Measurements from ENCODE around the gene H19.
A peak's percentile ranks its signal among the peaks of the same experiment; 100 is the strongest.

Gene H19

GRCh38 chr11:1998861-1999260 lies 1.2 kb upstream of the H19 start:
- no peaks in the 10 kb centered on the region for H3K4me1 ChIP-seq (ENCODE audit: insufficient read depth, low read length)
- no peak overlapping the region for H3K4me2 ChIP-seq (ENCODE audit: insufficient read depth, low read length)
- H3K9me3 ChIP-seq (ENCODE audit: insufficient read depth, low read length, severe bottlenecking) = no peaks in the 10 kb centered on the region
- H3K36me3 ChIP-seq (ENCODE audit: insufficient read depth, low read length) = no peaks in the 10 kb centered on the region
- no peak for ATAC-seq (ENCODE audit: insufficient read depth, low read depth)
- no peaks in the 10 kb centered on the region for H4K20me1 ChIP-seq (ENCODE audit: insufficient read depth, low read length)
- no peaks in the 10 kb centered on the region for H3K27me3 ChIP-seq (ENCODE audit: insufficient read depth, low read length, poor library complexity)
- H3K4me3 ChIP-seq (ENCODE audit: low read depth in 1 of 2, low read length in 2 of 2) = no peak overlapping the region
- TF ChIP-seq CTCF (IDR thresholded peaks at IDR 0.05; ENCODE audit: borderline replicate concordance, extremely low read depth, low read length, poor library complexity, severe bottlenecking) (no peak), EZH2 (IDR thresholded peaks at IDR 0.05; ENCODE audit: borderline replicate concordance, low read depth, low read length, severe bottlenecking) (no peak)
- no peak overlapping the region for H3K27ac ChIP-seq (ENCODE audit: low read length)
- no peak overlapping the region for H3K9ac ChIP-seq (ENCODE audit: low read depth, low read length)
- H2AFZ ChIP-seq (ENCODE audit: low read depth, low read length) = no peak overlapping the region
- H3K79me2 ChIP-seq (ENCODE audit: insufficient read depth, low read length) = no peaks in the 10 kb centered on the region
- DNase-seq = no peak

GRCh38 chr11:1998290-1998689 lies 648 bp upstream of the H19 start:
- Histone ChIP-seq H3K9me3 (ENCODE audit: insufficient read depth, low read length, severe bottlenecking) (no peaks in the 10 kb centered on the region), H3K4me1 (ENCODE audit: insufficient read depth, low read length) (no peaks in the 10 kb centered on the region), H3K27me3 (ENCODE audit: insufficient read depth, low read length, poor library complexity) (no peaks in the 10 kb centered on the region), H3K4me2 (ENCODE audit: insufficient read depth, low read length) (no peak overlapping the region), H4K20me1 (ENCODE audit: insufficient read depth, low read length) (no peaks in the 10 kb centered on the region), H3K27ac (ENCODE audit: low read length) (no peak overlapping the region), H3K79me2 (ENCODE audit: insufficient read depth, low read length) (no peaks in the 10 kb centered on the region), H3K4me3 (ENCODE audit: low read depth in 1 of 2, low read length in 2 of 2) (no peak overlapping the region), H3K36me3 (ENCODE audit: insufficient read depth, low read length) (no peaks in the 10 kb centered on the region), H2AFZ (ENCODE audit: low read depth, low read length) (no peak overlapping the region), H3K9ac (ENCODE audit: low read depth, low read length) (no peak overlapping the region)
- TF ChIP-seq EZH2 (IDR thresholded peaks at IDR 0.05; ENCODE audit: borderline replicate concordance, low read depth, low read length, severe bottlenecking) (no peak), CTCF (IDR thresholded peaks at IDR 0.05; ENCODE audit: borderline replicate concordance, extremely low read depth, low read length, poor library complexity, severe bottlenecking) (no peak)
- DNase-seq = no peak
- peak; percentile 55 for ATAC-seq (ENCODE audit: insufficient read depth, low read depth)

- DNase-seq (peak; percentile 3), ATAC-seq (ENCODE audit: insufficient read depth, low read depth) (no peak)
- TF ChIP-seq CTCF (IDR thresholded peaks at IDR 0.05; ENCODE audit: borderline replicate concordance, extremely low read depth, low read length, poor library complexity, severe bottlenecking) = no peak
- TF ChIP-seq EZH2 (IDR thresholded peaks at IDR 0.05; ENCODE audit: borderline replicate concordance, low read depth, low read length, severe bottlenecking) = no peak
- Histone ChIP-seq H2AFZ (ENCODE audit: low read depth, low read length) (no peak overlapping the region), H3K36me3 (ENCODE audit: insufficient read depth, low read length) (no peaks in the 10 kb centered on the region), H3K4me1 (ENCODE audit: insufficient read depth, low read length) (peaks cover 8% of the 10 kb centered on the region), H3K4me3 (ENCODE audit: low read depth in 1 of 2, low read length in 2 of 2) (no peak overlapping the region), H3K79me2 (ENCODE audit: insufficient read depth, low read length) (no peaks in the 10 kb centered on the region), H3K27me3 (ENCODE audit: insufficient read depth, low read length, poor library complexity) (no peaks in the 10 kb centered on the region), H3K27ac (ENCODE audit: low read length) (no peak overlapping the region), H3K9me3 (ENCODE audit: insufficient read depth, low read length, severe bottlenecking) (no peaks in the 10 kb centered on the region), H3K4me2 (ENCODE audit: insufficient read depth, low read length) (no peak overlapping the region), H4K20me1 (ENCODE audit: insufficient read depth, low read length) (no peaks in the 10 kb centered on the region), H3K9ac (ENCODE audit: low read depth, low read length) (no peak overlapping the region)
Measured at GRCh38 chr11:1994121-1994520, 3.5 kb downstream of the H19 start.

GRCh38 chr11:1992111-1992510 lies 5.5 kb downstream of the H19 start:
- H2AFZ ChIP-seq (ENCODE audit: low read depth, low read length) = no peak overlapping the region
- DNase-seq (no peak), ATAC-seq (ENCODE audit: insufficient read depth, low read depth) (no peak)
- H4K20me1 ChIP-seq (ENCODE audit: insufficient read depth, low read length) = no peaks in the 10 kb centered on the region
- H3K79me2 ChIP-seq (ENCODE audit: insufficient read depth, low read length) = no peaks in the 10 kb centered on the region
- H3K9me3 ChIP-seq (ENCODE audit: insufficient read depth, low read length, severe bottlenecking) = no peaks in the 10 kb centered on the region
- TF ChIP-seq EZH2 (IDR thresholded peaks at IDR 0.05; ENCODE audit: borderline replicate concordance, low read depth, low read length, severe bottlenecking) (no peak), CTCF (IDR thresholded peaks at IDR 0.05; ENCODE audit: borderline replicate concordance, extremely low read depth, low read length, poor library complexity, severe bottlenecking) (no peak)
- H3K27me3 ChIP-seq (ENCODE audit: insufficient read depth, low read length, poor library complexity) = no peaks in the 10 kb centered on the region
- H3K4me1 ChIP-seq (ENCODE audit: insufficient read depth, low read length) = peaks cover 8% of the 10 kb centered on the region
- H3K27ac ChIP-seq (ENCODE audit: low read length) = no peak overlapping the region
- no peak overlapping the region for H3K4me3 ChIP-seq (ENCODE audit: low read depth in 1 of 2, low read length in 2 of 2)
- H3K4me2 ChIP-seq (ENCODE audit: insufficient read depth, low read length) = no peak overlapping the region
- H3K9ac ChIP-seq (ENCODE audit: low read depth, low read length) = no peak overlapping the region
- H3K36me3 ChIP-seq (ENCODE audit: insufficient read depth, low read length) = no peaks in the 10 kb centered on the region
